ENCODE data around the gene ATRNL1.

- TF ChIP-seq REST (IDR thresholded peaks at IDR 0.05; ENCODE audit: low read depth, low read length) (no peak), TAF1 (IDR thresholded peaks at IDR 0.05; ENCODE audit: borderline replicate concordance, low read depth, low read length) (no peak), NRF1 (IDR thresholded peaks at IDR 0.05; ENCODE audit: low read depth, low read length) (no peak), EZH2phosphoT487 (IDR thresholded peaks at IDR 0.05; ENCODE audit: borderline replicate concordance, low read depth) (no peak), IRF3 (IDR thresholded peaks at IDR 0.05; ENCODE audit: low read depth, low read length) (no peak), CTCF (IDR thresholded peaks at IDR 0.05) (no peak), USF1 (IDR thresholded peaks at IDR 0.05; ENCODE audit: borderline replicate concordance, low read depth) (no peak), FOSL2 (IDR thresholded peaks at IDR 0.05; ENCODE audit: borderline replicate concordance, low read depth) (no peak), USF2 (IDR thresholded peaks at IDR 0.05; ENCODE audit: borderline replicate concordance, low read depth, low read length) (no peak), SIN3A (IDR thresholded peaks at IDR 0.05; ENCODE audit: borderline replicate concordance, low read depth, low read length) (no peak), PBX3 (IDR thresholded peaks at IDR 0.05) (no peak), YY1 (IDR thresholded peaks at IDR 0.05; ENCODE audit: low read depth) (no peak), ELF1 (IDR thresholded peaks at IDR 0.05) (no peak), MEF2A (IDR thresholded peaks at IDR 0.05; ENCODE audit: borderline replicate concordance, low read depth) (no peak)
These were observed 291.5 kb downstream of the ATRNL1 start for GRCh38 chr10:115384665-115385064.
